B cell (primary cell): ENCODE results near the gene RTN4. TPM values are rescaled to one million over a fixed set of nuclear protein-coding genes. Genes with fewer than 3 reads are reported as not detected.
A peak's percentile ranks its signal among the peaks of the same experiment; 100 is the strongest.

ENCODE experiments used
- ATAC-seq: fragments of 200-7000 bp; cut with Tn5 transposase; one replicate; pipeline ENCODE4 v1.10.0; 2021; ENCODE audit warnings: low read depth, mild to moderate bottlenecking, moderate number of reproducible peaks, moderate library complexity
- CTCF ChIA-PET: fragments of 350-600 bp; sonication (Branson Sonifier 250); formaldehyde crosslinking; loops from one replicate; lab custom pipeline; 2021; ENCODE audit warnings: antibody characterized with exemption, inconsistent platforms; lab: Charles Lee
- POLR2A ChIA-PET: fragments of 350-600 bp; sonication (Branson Sonifier 250); formaldehyde crosslinking; loops from one replicate; lab custom pipeline; 2021; ENCODE audit warnings: antibody characterized with exemption; lab: Charles Lee
- DNase-seq: peaks from one replicate; pipeline ENCODE4 v3.0.0; 2013
- H2AFZ ChIP-seq: 2 replicates; pipeline ENCODE4 v1.6.1; 2012; ENCODE audit warnings: mild to moderate bottlenecking, low read depth, low read length; ENCODE audit not compliant: insufficient read depth, poor library complexity, severe bottlenecking
- H3K27ac ChIP-seq, 2 donors: 1 replicate in 1 of 2; 2 replicates in 1 of 2; pipeline ENCODE4 v1.5.1; 2012 to 2013; ENCODE audit warnings: low read length in 2 of 2, mild to moderate bottlenecking in 2 of 2, moderate library complexity in 1 of 2
- H3K27me3 ChIP-seq, 4 experiments: fragments of 200-600 bp in 1 of 4; sonication (generic) in 1 of 4; replicated peaks in 1 of 4; 1 replicate in 2 of 4; 2 replicates in 2 of 4; pipeline versions ENCODE4 v1.6.1 to v1.7.0; 2013 to 2016; ENCODE audit warnings: low read length in 3 of 4, mild to moderate bottlenecking in 2 of 4, mixed read lengths in 1 of 4, moderate library complexity in 1 of 4; ENCODE audit not compliant: insufficient read depth in 4 of 4, control insufficient read depth in 3 of 4; ENCODE audit errors: control extremely low read depth in 1 of 4
- H3K36me3 ChIP-seq, 2 experiments: replicated peaks in 1 of 2; 1 replicate in 1 of 2; 2 replicates in 1 of 2; pipeline versions ENCODE4 v1.6.1 to v1.7.1; 2013; ENCODE audit warnings: low read length in 1 of 2; ENCODE audit not compliant: insufficient read depth in 2 of 2, control insufficient read depth in 1 of 2; ENCODE audit errors: control extremely low read depth in 1 of 2, extremely low read depth in 1 of 2
- H3K4me1 ChIP-seq, 2 donors: fragments of 200-600 bp in 1 of 2; sonication (generic) in 1 of 2; 1 replicate in 1 of 2; 2 replicates in 1 of 2; pipeline versions ENCODE4 v1.5.1 to v1.6.1; 2013 to 2017; ENCODE audit warnings: low read length in 2 of 2; ENCODE audit not compliant: control insufficient read depth in 2 of 2, insufficient read depth in 2 of 2
- H3K4me2 ChIP-seq: replicated peaks from 2 replicates; pipeline ENCODE3; 2012; ENCODE audit warnings: mild to moderate bottlenecking, low read depth, low read length; ENCODE audit not compliant: poor library complexity, severe bottlenecking
- H3K4me3 ChIP-seq, 5 experiments: fragments of 200-600 bp in 1 of 5; sonication (generic) in 1 of 5; 1 replicate in 3 of 5; 2 replicates in 2 of 5; pipeline versions ENCODE4 v1.5.1 to v1.7.0; 2011 to 2016; ENCODE audit warnings: low read length in 4 of 5, mild to moderate bottlenecking in 4 of 5, low read depth in 2 of 5, control low read depth in 1 of 5, moderate library complexity in 1 of 5; ENCODE audit not compliant: insufficient read depth in 1 of 5; ENCODE audit errors: control extremely low read depth in 1 of 5, extremely low read depth in 1 of 5
- H3K79me2 ChIP-seq: fragments of 200-600 bp; sonication (generic); one replicate; pipeline ENCODE4 v1.6.0; 2016; ENCODE audit warnings: low read length; ENCODE audit not compliant: control insufficient read depth, insufficient read depth
- H3K9ac ChIP-seq: fragments of 200-600 bp; sonication (generic); 2 replicates; pipeline ENCODE4 v1.6.1; 2017; ENCODE audit warnings: mild to moderate bottlenecking, low read length, moderate library complexity
- H3K9me3 ChIP-seq, 3 donors: one replicate each; pipeline versions ENCODE4 v1.6.1 to v1.7.1; 2013; ENCODE audit warnings: low read length in 2 of 3; ENCODE audit not compliant: control insufficient read depth in 2 of 3, insufficient read depth in 1 of 3; ENCODE audit errors: control extremely low read depth in 1 of 3
- H4K20me1 ChIP-seq: 2 replicates; pipeline ENCODE4 v1.6.0; 2012; ENCODE audit warnings: mild to moderate bottlenecking, low read length; ENCODE audit not compliant: insufficient read depth, control insufficient read depth, poor library complexity, severe bottlenecking
- H3K27ac Mint-ChIP-seq: one replicate; pipeline ENCODE4 v1.8.0; 2021; ENCODE audit warnings: mixed read lengths
- H3K27me3 Mint-ChIP-seq: one replicate; pipeline ENCODE4 v1.8.0; 2021; ENCODE audit warnings: mixed read lengths
- H3K4me1 Mint-ChIP-seq: one replicate; pipeline ENCODE4 v1.8.0; 2021; ENCODE audit warnings: mixed read lengths
- H3K4me3 Mint-ChIP-seq: one replicate; pipeline ENCODE4 v1.8.0; 2021; ENCODE audit warnings: mixed read lengths
- H3K9me3 Mint-ChIP-seq: one replicate; pipeline ENCODE4 v1.8.0; 2022; ENCODE audit warnings: mixed read lengths; ENCODE audit not compliant: insufficient read depth
- CTCF ChIP-seq: fragments of 200-600 bp; IDR thresholded peaks from one replicate; pipeline ENCODE4 v1.8.0; 2022; ENCODE audit warnings: antibody characterized with exemption, mild to moderate bottlenecking
- EZH2 ChIP-seq: IDR thresholded peaks from 2 replicates; pipeline ENCODE4 v1.6.1; 2012; ENCODE audit warnings: borderline replicate concordance, low read depth, mild to moderate bottlenecking, moderate library complexity, low read length; ENCODE audit not compliant: insufficient read depth, poor library complexity, severe bottlenecking
- WGBS: methylation state at CpG from one replicate; pipeline ENCODE4 v1.1.5; 2013; ENCODE audit warnings: missing lambda C conversion rate; ENCODE audit not compliant: insufficient coverage; 5-methylcytosine and 5-hydroxymethylcytosine counted together
- intact Hi-C: fragments of 100-400 bp; cut with micrococcal nuclease; formaldehyde crosslinking; loops from one replicate; pipeline ENCODE4 v1.10.0; 2022
- polyA plus RNA-seq: library from polyadenylated mRNA; depleted of rRNA; stranded (reverse); fragments of >200 nt; gene quantifications from 2 replicates; pipeline ENCODE4 v1.2.3, GENCODE V29; 2012
- total RNA-seq, 2 donors: library from RNA; stranded (reverse); fragments of 120-200 nt in 1 of 2; gene quantifications; 1 replicate in 1 of 2; 2 replicates in 1 of 2; pipeline versions ENCODE4 v1.2.3 to v1.2.4, GENCODE V29; 2013 to 2022

The RTN4 gene
- total and polyA plus RNA-seq, 2 donors (not counting 1 experiment from before 2014, with no cell fraction given): 30.8 to 65.9 TPM

GRCh38 chr2:55022476-55022875, 27.8 kb downstream of the RTN4 start:
- H4K20me1 ChIP-seq: peaks cover 11% of the 10 kb centered on the region
- H3K79me2 ChIP-seq: peaks cover 85% of the 10 kb centered on the region
- no peak overlapping the region for H3K4me2 ChIP-seq
- intact Hi-C loops: no loop called here
- no peaks in the 10 kb centered on the region for H3K27me3 Mint-ChIP-seq
- H3K4me1 Mint-ChIP-seq: peaks cover 34% of the 10 kb centered on the region
- WGBS: 94% methylated on average over 3 of the region's 3 CpGs
- H3K9me3 Mint-ChIP-seq: no peaks in the 10 kb centered on the region
- no peak overlapping the region for H3K4me3 Mint-ChIP-seq
- H2AFZ ChIP-seq: no peak overlapping the region
- ATAC-seq: no peak
- H3K9ac ChIP-seq: no peak overlapping the region
- H3K27ac ChIP-seq: peak overlapping the region in 1 of 2 donors; percentile 21
- TF ChIP-seq EZH2: no peak
- no peak for TF ChIP-seq CTCF
- CTCF ChIA-PET: no interaction called here
- no peak overlapping the region for H3K27ac Mint-ChIP-seq
- POLR2A ChIA-PET: no interaction called here
- no peak overlapping the region for H3K4me3 ChIP-seq
- H3K27me3 ChIP-seq: no peaks in the 10 kb centered on the region
- H3K9me3 ChIP-seq: no peaks in the 10 kb centered on the region
- no peak for DNase-seq
- H3K36me3 ChIP-seq: peaks cover 0 to 1% of the 10 kb centered on the region in 2 experiments
- peaks cover 40 to 63% of the 10 kb centered on the region in 2 donors for H3K4me1 ChIP-seq

- no CpG with 5 or more reads among the region's 5 CpGs for WGBS
- Histone ChIP-seq H3K9me3 (no peaks in the 10 kb centered on the region), H3K36me3 (peaks cover 0 to 3% of the 10 kb centered on the region in 2 experiments), H3K4me3 (no peak overlapping the region), H3K4me1 (peaks cover 18 to 37% of the 10 kb centered on the region in 2 donors), H3K9ac (no peak overlapping the region), H4K20me1 (peaks cover 7% of the 10 kb centered on the region), H2AFZ (peak overlapping the region; percentile 15), H3K4me2 (peak overlapping the region; percentile 57), H3K27me3 (no peaks in the 10 kb centered on the region), H3K79me2 (peaks cover 92% of the 10 kb centered on the region), H3K27ac (peak overlapping the region; percentile 38 to 68)
- intact Hi-C loops: loop anchor here (2.0 kb wide), 1 partner anchor 29 kb away; no protein-coding TSS in a partner anchor
- no peaks in the 10 kb centered on the region for H3K9me3 Mint-ChIP-seq
- ATAC-seq: peak; percentile 45
- H3K27me3 Mint-ChIP-seq: no peaks in the 10 kb centered on the region
- TF ChIP-seq CTCF: no peak
- TF ChIP-seq EZH2: no peak
- peak; percentile 55 for DNase-seq
- peak overlapping the region; percentile 69 for H3K27ac Mint-ChIP-seq
- H3K4me3 Mint-ChIP-seq: peak overlapping the region; percentile 44
- H3K4me1 Mint-ChIP-seq: peaks cover 39% of the 10 kb centered on the region
- CTCF ChIA-PET: interaction anchor here (14.5 kb wide), 1 partner anchor 147 kb away, joined by 190 read pairs; no protein-coding TSS in a partner anchor
- POLR2A ChIA-PET: no interaction called here
Observed at GRCh38 chr2:55019526-55020258, 30.6 kb downstream of the RTN4 start.
